Fibroblast of mammary gland (primary cell): ENCODE results near the gene FAF2.

ENCODE experiments used
- DNase-seq: peaks from one replicate; pipeline ENCODE4 v3.0.0-alpha.2; 2010; ENCODE audit warnings: low read depth
- H3K4me3 ChIP-seq: 2 replicates; pipeline ENCODE4 v1.5.1; 2011; ENCODE audit warnings: low read depth, mild to moderate bottlenecking, low read length, moderate library complexity; ENCODE audit not compliant: control insufficient read depth
- CTCF ChIP-seq: conservative IDR thresholded peaks from 2 replicates; pipeline ENCODE4 v1.5.1; 2011; ENCODE audit warnings: low read depth, low read length, inconsistent platforms; ENCODE audit not compliant: control insufficient read depth, insufficient read depth

Gene FAF2

GRCh38 chr5:176420086-176420485 lies 28.1 kb upstream of the FAF2 start:
- DNase-seq = no peak
- TF ChIP-seq CTCF = no peak
- H3K4me3 ChIP-seq = no peak overlapping the region

GRCh38 chr5:176420972-176421544 lies 27.1 kb upstream of the FAF2 start:
- H3K4me3 ChIP-seq = no peak overlapping the region
- DNase-seq = no peak
- no peak for TF ChIP-seq CTCF

GRCh38 chr5:176424181-176424580 lies 24.0 kb upstream of the FAF2 start:
- TF ChIP-seq CTCF = no peak
- H3K4me3 ChIP-seq = no peak overlapping the region
- no peak for DNase-seq

- no peak for DNase-seq
- H3K4me3 ChIP-seq = no peak overlapping the region
- TF ChIP-seq CTCF = no peak
These were observed 23.0 kb upstream of the FAF2 start for GRCh38 chr5:176425138-176425537.

- no peak overlapping the region for H3K4me3 ChIP-seq
- TF ChIP-seq CTCF = no peak
- DNase-seq = no peak
These were observed 22.4 kb upstream of the FAF2 start for GRCh38 chr5:176425791-176426190.

- no peak for TF ChIP-seq CTCF
- no peak for DNase-seq
- no peak overlapping the region for H3K4me3 ChIP-seq
These were observed 21.3 kb upstream of the FAF2 start for GRCh38 chr5:176426876-176427275.

- TF ChIP-seq CTCF = no peak
- H3K4me3 ChIP-seq = no peak overlapping the region
- DNase-seq = peak; percentile 55
These were observed 20.2 kb upstream of the FAF2 start for GRCh38 chr5:176427971-176428370.
